Adipocyte (in vitro differentiated cells): ENCODE data around the gene SEC16A.

ENCODE experiments used
- DNase-seq: peaks from one replicate; pipeline ENCODE4 v3.0.0-alpha.2; 2015; ENCODE audit warnings: low read depth
- H3K27me3 ChIP-seq: replicated peaks from 2 replicates; pipeline ENCODE4 v1.7.0; 2013; ENCODE audit warnings: mild to moderate bottlenecking, low read length, moderate library complexity; ENCODE audit not compliant: control insufficient read depth, insufficient read depth
- H3K36me3 ChIP-seq: 2 replicates; pipeline ENCODE4 v1.7.0; 2013; ENCODE audit warnings: low read length, mild to moderate bottlenecking, moderate library complexity; ENCODE audit not compliant: control insufficient read depth, insufficient read depth, severe bottlenecking
- H3K4me1 ChIP-seq: 2 replicates; pipeline ENCODE4 v1.7.0; 2013; ENCODE audit warnings: mild to moderate bottlenecking, low read length, moderate library complexity; ENCODE audit not compliant: control insufficient read depth, insufficient read depth
- H3K4me3 ChIP-seq: 2 replicates; pipeline ENCODE4 v1.7.0; 2013; ENCODE audit warnings: mild to moderate bottlenecking, low read length, moderate library complexity
- H3K9ac ChIP-seq: 2 replicates; pipeline ENCODE4 v1.7.0; 2013; ENCODE audit warnings: mild to moderate bottlenecking, low read length, moderate library complexity
- H3K9me3 ChIP-seq: 2 replicates; pipeline ENCODE4 v1.7.0; 2013; ENCODE audit warnings: mild to moderate bottlenecking, low read length, moderate library complexity; ENCODE audit not compliant: control insufficient read depth

Gene SEC16A

DNA sequence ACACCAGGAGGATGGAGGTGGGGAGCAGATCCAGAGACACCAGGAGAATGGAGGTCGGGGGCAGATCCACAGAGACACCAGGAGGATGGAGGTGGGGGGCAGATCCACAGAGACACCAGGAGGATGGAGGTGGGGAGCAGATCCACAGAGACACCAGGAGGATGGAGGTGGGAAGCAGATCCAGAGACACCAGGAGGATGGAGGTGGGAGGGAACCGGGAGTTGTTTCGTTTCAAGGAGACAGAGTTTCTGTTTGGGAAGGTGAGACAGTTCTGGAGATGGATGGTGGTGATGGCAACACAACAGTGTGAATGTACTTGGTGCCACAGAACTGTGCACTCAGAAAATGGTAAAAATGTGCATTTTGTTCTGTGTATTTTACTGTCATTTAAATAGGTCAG, 34.2 kb downstream of the SEC16A start:
- Histone ChIP-seq H3K9me3 (no peaks in the 10 kb centered on the region), H3K4me3 (no peak overlapping the region), H3K9ac (no peak overlapping the region), H3K27me3 (no peaks in the 10 kb centered on the region), H3K4me1 (no peaks in the 10 kb centered on the region), H3K36me3 (peaks cover 89% of the 10 kb centered on the region)
- no peak for DNase-seq

DNA sequence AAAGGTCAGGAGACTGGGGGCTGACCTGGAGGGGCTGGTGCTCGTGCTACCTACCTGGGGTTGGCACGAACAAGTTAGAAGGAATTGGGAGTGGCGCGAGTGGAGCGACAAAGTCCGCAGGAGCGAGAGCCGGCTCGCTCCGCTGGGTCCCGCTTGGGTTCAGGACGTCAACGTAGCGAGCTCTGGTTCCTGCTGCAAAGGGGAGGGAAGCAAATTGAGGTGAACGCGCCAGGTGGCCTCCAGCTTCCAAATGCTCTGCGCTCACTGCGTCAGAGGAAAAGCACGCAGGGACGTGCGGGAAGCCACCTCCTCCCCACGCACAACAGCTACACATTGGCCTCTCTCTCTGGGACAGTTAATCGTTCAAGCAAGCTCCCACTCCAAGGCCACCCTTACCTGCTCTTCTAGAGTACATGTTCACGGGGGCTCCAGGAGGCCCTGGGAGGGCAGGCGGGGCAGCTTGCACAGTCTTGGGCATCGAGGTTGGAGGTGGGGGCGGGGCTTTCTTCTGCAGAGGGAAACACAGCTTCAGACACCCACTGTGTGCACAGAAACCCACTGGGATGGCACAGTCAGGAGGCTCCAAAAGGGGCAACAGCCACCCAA, 35.6 kb downstream of the SEC16A start:
- no peak for DNase-seq
- Histone ChIP-seq H3K36me3 (peaks cover 94% of the 10 kb centered on the region), H3K4me1 (no peaks in the 10 kb centered on the region), H3K9ac (no peak overlapping the region), H3K9me3 (no peaks in the 10 kb centered on the region), H3K27me3 (no peaks in the 10 kb centered on the region), H3K4me3 (no peak overlapping the region)

DNA sequence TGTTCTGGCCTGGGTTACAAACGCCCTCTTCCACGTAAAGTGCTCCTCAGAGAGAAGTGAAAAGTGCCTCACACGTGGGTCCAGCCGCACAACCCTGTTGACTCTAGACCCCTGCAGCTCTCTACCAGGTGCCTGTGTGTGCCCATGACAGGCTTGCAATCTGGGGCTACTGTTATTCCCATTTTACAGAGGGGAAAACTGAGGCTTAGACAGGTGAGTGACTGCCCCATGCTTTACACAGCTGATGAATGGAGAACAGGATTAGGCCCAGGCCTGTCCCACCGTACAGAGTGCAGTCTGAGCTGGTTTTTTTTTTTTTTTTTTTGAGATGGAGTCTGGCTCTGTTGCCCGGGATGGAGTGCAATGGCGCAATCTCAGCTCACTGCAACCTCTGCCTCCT, 37.0 kb downstream of the SEC16A start:
- no peaks in the 10 kb centered on the region for H3K9me3 ChIP-seq
- H3K27me3 ChIP-seq = no peaks in the 10 kb centered on the region
- no peak overlapping the region for H3K9ac ChIP-seq
- H3K4me3 ChIP-seq = no peak overlapping the region
- no peaks in the 10 kb centered on the region for H3K4me1 ChIP-seq
- peaks cover 96% of the 10 kb centered on the region for H3K36me3 ChIP-seq
- no peak for DNase-seq

DNA sequence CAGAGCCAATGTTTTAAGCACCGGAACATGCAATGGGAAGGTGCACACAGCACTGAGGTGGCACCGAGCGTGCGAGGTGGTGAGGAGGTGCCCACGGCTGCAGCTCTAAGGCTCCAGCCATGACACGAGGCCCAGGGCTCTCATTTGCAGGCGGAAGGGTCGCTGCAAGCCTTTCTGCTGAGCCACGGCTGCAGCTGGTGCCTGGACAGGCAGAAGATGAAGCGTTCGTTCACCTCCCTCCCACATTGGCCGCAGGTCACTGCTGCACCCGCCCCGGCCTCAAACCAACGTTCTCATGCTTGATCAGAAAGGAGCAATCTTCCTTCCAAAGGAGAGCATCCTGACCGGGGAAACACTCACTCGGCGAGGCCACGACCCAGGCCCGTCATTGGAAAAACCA, 38.7 kb downstream of the SEC16A start:
- Histone ChIP-seq H3K4me3 (no peak overlapping the region), H3K4me1 (peaks cover 5% of the 10 kb centered on the region), H3K36me3 (peaks cover 86% of the 10 kb centered on the region), H3K9me3 (no peaks in the 10 kb centered on the region), H3K9ac (no peak overlapping the region), H3K27me3 (no peaks in the 10 kb centered on the region)
- no peak for DNase-seq

DNA sequence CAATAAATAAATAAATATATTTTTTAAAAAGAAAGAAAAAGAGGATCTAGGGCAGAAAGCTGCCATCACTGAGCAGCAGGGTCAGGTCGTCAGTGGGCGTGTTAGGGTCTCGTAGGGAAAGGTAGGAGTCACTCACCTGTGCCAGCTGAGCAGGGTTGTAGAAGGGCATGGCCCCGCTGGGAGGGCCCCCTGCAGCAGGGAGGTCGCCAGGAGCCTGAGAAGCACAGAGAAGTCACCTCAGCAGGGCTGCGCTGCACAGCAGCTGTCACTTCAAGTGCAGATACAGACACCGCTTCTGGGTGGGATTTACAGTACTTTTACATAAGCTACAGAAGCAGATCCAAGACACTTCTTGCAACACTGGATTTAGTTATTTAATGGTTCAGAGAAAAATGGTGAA, 39.2 kb downstream of the SEC16A start:
- no peak for DNase-seq
- H3K36me3 ChIP-seq = peaks cover 81% of the 10 kb centered on the region
- H3K4me1 ChIP-seq = peaks cover 5% of the 10 kb centered on the region
- H3K4me3 ChIP-seq = no peak overlapping the region
- no peak overlapping the region for H3K9ac ChIP-seq
- no peaks in the 10 kb centered on the region for H3K27me3 ChIP-seq
- H3K9me3 ChIP-seq = no peaks in the 10 kb centered on the region

DNA sequence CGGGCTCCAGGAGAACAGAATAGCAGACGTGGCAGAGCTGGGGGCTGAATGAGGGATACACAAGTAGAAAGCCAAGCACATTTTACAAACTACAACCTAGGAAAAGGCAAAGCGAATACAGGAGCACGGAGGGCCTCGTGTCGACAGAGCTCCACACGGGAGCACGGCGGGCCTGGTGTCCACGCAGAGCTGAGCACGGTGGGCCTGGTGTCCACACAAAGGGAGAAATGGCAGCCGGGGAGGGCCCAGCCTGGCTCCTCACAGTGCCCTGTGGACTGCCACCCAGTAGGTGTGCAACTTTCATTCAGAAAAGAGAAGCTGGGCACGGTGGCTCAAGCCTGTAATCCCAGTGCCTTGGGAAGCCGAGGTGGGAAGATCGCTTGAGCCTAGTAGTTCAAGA, 39.8 kb downstream of the SEC16A start:
- Histone ChIP-seq H3K9ac (no peak overlapping the region), H3K36me3 (peaks cover 75% of the 10 kb centered on the region)

DNA sequence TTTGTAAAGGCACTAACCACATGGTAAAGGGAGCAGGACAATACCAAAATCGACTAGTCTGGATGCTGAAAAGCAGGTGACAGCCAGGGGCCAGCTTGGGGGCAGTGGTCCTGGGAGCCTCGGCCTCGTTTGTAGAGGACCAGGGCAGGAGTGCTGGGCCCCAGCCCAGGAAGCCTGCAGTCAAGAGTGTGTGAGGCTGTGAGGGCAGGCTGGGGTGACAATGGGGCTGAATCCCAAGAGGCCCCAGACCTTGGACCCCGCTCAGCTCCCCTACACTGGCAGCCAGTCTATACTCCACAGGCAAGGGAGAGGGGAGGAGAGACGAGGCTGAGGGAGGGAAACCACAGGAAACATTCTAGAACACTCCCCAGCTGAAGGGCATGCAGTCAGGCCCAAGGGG, 40.6 kb downstream of the SEC16A start:
- no peak for DNase-seq
- Histone ChIP-seq H3K4me3 (no peak overlapping the region), H3K27me3 (no peaks in the 10 kb centered on the region), H3K36me3 (peaks cover 67% of the 10 kb centered on the region), H3K9me3 (no peaks in the 10 kb centered on the region), H3K9ac (no peak overlapping the region), H3K4me1 (peaks cover 16% of the 10 kb centered on the region)

More for the DNA sequence above, 39.8 kb downstream of the SEC16A start:
- Histone ChIP-seq H3K9me3 (no peaks in the 10 kb centered on the region), H3K4me1 (peaks cover 7% of the 10 kb centered on the region), H3K4me3 (no peak overlapping the region), H3K27me3 (no peaks in the 10 kb centered on the region)
- no peak for DNase-seq

DNA sequence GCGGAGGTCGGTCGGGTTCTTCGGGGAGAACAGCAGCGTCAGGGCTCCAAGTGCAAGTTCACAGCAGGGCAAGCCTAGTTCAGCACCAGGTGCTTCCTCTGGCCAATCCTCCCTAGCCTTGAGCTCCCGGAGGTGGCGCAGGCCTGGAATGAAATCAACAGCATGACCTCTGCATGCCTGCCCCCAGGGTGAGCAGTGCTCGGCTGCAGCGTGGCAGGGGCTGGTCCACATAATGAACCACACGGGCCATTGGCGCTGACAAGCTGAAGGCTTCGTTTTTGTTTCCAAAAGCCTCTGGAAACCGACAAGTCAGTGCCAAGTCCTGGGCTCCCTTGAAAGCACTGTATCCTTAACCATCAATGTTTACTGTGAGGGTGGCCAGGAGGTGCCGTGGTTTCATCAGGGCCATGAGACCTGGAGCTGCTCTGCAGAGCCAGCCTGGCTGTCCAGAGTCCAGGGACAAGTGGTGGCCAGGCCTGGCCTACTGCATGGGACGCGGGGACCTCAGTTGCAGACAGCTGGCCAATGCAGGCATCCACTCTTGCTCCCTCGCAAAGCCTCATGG, 41.1 kb downstream of the SEC16A start:
- H3K9ac ChIP-seq = no peak overlapping the region
- no peak overlapping the region for H3K4me3 ChIP-seq
- H3K9me3 ChIP-seq = no peaks in the 10 kb centered on the region
- no peaks in the 10 kb centered on the region for H3K27me3 ChIP-seq
- no peak for DNase-seq
- H3K36me3 ChIP-seq = peaks cover 62% of the 10 kb centered on the region
- peaks cover 21% of the 10 kb centered on the region for H3K4me1 ChIP-seq

DNA sequence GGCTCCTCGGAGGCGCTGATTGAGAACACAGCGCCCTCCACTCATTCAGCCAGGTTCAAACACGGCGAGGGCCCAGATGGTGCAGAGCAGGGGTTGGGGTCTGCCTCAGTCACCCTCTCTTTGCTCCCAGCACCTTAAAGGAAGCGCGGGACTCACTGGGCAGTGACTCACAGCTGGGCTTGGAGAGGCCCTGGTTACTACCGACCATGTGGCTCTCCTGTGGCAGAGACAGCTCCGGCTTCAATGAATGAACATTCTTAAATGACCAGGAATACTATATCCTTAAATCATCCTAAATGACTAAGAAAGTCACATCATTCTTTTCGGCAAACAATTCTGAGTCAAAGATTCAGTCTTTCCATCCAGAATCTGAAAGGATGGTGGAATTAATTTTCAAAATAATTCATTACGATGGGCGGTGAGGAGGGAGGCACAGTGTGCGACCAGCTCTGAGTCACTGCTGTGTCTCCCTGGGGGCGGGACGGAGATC, 41.6 kb downstream of the SEC16A start:
- no peaks in the 10 kb centered on the region for H3K27me3 ChIP-seq
- H3K9ac ChIP-seq = no peak overlapping the region
- peaks cover 25% of the 10 kb centered on the region for H3K4me1 ChIP-seq
- no peak overlapping the region for H3K4me3 ChIP-seq
- DNase-seq = no peak
- H3K36me3 ChIP-seq = peaks cover 57% of the 10 kb centered on the region
- H3K9me3 ChIP-seq = no peaks in the 10 kb centered on the region

DNA sequence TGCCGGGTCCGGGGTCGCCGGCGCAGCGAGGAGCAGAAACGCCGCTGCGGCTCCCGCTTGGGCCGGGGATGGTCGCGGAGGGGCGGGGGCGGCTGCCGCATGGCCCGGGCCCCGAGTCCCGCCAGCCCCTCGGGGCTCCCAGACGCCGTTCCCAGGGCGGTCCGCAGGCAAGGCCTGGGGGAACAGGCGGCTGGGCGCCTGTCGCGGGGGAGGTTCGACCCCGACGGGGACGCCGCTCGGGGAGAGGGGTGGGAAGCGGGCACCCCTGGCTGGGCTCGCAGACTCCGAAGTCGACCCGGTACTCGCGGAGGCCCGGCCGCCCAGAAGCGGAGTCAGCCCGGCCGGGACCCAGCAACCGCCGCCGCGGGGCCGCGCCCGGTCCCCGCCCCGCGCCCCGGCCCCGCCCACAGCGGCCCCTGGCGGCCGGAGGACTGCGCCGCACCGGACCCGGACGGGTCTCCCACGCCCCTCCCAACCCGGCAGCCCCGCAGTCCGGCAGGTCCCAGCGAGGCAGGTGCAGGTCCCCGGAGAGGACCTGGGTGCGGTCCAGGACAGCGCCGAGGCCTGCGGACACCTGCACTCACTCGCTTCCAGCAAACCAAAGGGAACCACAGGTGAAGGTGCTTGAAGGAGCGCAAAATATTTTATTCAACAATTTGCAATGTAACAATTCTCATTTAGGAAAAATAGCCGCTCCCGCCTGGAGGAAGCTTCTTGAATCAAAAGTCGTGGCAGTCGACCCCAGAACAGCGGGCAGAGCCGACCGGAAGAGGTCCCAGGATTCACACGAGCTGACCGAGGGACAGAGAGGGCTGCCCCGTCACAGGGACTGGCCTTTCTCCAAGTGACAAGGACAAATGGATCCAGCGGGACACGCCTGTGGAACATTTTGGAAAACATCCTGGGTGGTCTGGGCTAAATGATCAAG, 43.1 kb downstream of the SEC16A start, which contains the start of gene INPP5E:
INPP5E (minus strand) TSS at position 365 of the 928 bp plus-strand sequence. CDS start 426 bp downstream, outside the sequence.
- Histone ChIP-seq H3K4me3 (peak within 1 kb of the TSS; percentile 87), H3K9ac (peak within 1 kb of the TSS; percentile 90), H3K36me3 (peaks cover 44% of the 10 kb centered on the region), H3K4me1 (peaks cover 25% of the 10 kb centered on the region), H3K9me3 (no peaks in the 10 kb centered on the region), H3K27me3 (no peaks in the 10 kb centered on the region)
- DNase-seq = peak; percentile 87
